Measurements from ENCODE around the gene CLRN2.
"Not testable (repeated sequence)": the region's sequence is repeated elsewhere in the genome, so short reads cannot be mapped to it uniquely, and the experiment has no call there.

Gene CLRN2

GRCh38 chr4:17567271-17567670 lies 52.3 kb downstream of the CLRN2 start:
- DNase-seq (ENCODE audit: insufficient read length, low spot score): no peak
- FAIRE-seq: no peak
- no peak for TF ChIP-seq POLR2A (IDR thresholded peaks at IDR 0.05; ENCODE audit: low read depth, low read length)

GRCh38 chr4:17574206-17574605 lies 59.2 kb downstream of the CLRN2 start:
- TF ChIP-seq POLR2A (IDR thresholded peaks at IDR 0.05; ENCODE audit: low read depth, low read length): no peak
- FAIRE-seq (no peak), DNase-seq (ENCODE audit: insufficient read length, low spot score) (no peak)

GRCh38 chr4:17575177-17575576 lies 60.2 kb downstream of the CLRN2 start:
- FAIRE-seq; DNase-seq (ENCODE audit: insufficient read length, low spot score): not testable (repeated sequence)

All from H54 (cell line).